ENCODE measurements around the gene WASL. TPM values are rescaled to one million over a fixed set of nuclear protein-coding genes. Genes with fewer than 3 reads are reported as not detected.

Gene WASL
- total and polyA plus RNA-seq, 2 of the 13 experiments (the other 11 are each of a cell fraction or from before 2014, with no cell fraction given): 7.9 to 12.8 TPM

- peak; percentile 89 for TF ChIP-seq ZHX2 (IDR thresholded peaks at IDR 0.05; ENCODE audit: low read depth)
- no peak for TF ChIP-seq ZHX2 (CRISPR knock-in tag; IDR thresholded peaks at IDR 0.05; ENCODE audit: borderline replicate concordance)
- TF ChIP-seq CEBPG (CRISPR knock-in tag; IDR thresholded peaks at IDR 0.05): no peak
- peak; percentile 26; the same call in 1 of the 2 replicates for TF ChIP-seq REPIN1 (CRISPR knock-in tag; IDR thresholded peaks at IDR 0.05; ENCODE audit: borderline replicate concordance, low read depth)
- no peak for TF ChIP-seq ZFYVE20 (CRISPR knock-in tag; IDR thresholded peaks at IDR 0.05; ENCODE audit: borderline replicate concordance, low read depth)
- no peak for TF ChIP-seq TEAD3 (CRISPR knock-in tag; optimal IDR thresholded peaks at IDR 0.05; ENCODE audit: borderline replicate concordance)
- TF ChIP-seq ELK4 (CRISPR knock-in tag; IDR thresholded peaks at IDR 0.05; ENCODE audit: borderline replicate concordance): peak; percentile 82; the same call in 1 of the 2 replicates
- TF ChIP-seq SAFB2 (CRISPR knock-in tag; IDR thresholded peaks at IDR 0.05; ENCODE audit: borderline replicate concordance, low read depth): peak; percentile 95
- TF ChIP-seq POLR2AphosphoS2 (IDR thresholded peaks at IDR 0.05; ENCODE audit: low read depth, low read length): no peak
- TF ChIP-seq, protein P1, sequence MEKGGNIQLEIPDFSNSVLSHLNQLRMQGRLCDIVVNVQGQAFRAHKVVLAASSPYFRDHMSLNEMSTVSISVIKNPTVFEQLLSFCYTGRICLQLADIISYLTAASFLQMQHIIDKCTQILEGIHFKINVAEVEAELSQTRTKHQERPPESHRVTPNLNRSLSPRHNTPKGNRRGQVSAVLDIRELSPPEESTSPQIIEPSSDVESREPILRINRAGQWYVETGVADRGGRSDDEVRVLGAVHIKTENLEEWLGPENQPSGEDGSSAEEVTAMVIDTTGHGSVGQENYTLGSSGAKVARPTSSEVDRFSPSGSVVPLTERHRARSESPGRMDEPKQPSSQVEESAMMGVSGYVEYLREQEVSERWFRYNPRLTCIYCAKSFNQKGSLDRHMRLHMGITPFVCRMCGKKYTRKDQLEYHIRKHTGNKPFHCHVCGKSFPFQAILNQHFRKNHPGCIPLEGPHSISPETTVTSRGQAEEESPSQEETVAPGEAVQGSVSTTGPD (CRISPR knock-in tag; IDR thresholded peaks at IDR 0.05): no peak
- TF ChIP-seq CCDC6 (CRISPR knock-in tag; IDR thresholded peaks at IDR 0.05): peak; percentile 95
- no peak for TF ChIP-seq ZSCAN25 (CRISPR knock-in tag; IDR thresholded peaks at IDR 0.05)
- TF ChIP-seq IKZF5 (CRISPR knock-in tag; IDR thresholded peaks at IDR 0.05): peak; percentile 70
- TF ChIP-seq ISL2 (CRISPR knock-in tag; IDR thresholded peaks at IDR 0.05): peak; percentile 85
- TF ChIP-seq FOSL2 (CRISPR knock-in tag; IDR thresholded peaks at IDR 0.05): peak; percentile 39; the same call in 1 of the 2 replicates
- TF ChIP-seq ZBTB3 (CRISPR knock-in tag; IDR thresholded peaks at IDR 0.05; ENCODE audit: borderline replicate concordance, low read depth): no peak; the same call in 1 of the 2 replicates
- TF ChIP-seq ZNF34 (CRISPR knock-in tag; IDR thresholded peaks at IDR 0.05; ENCODE audit: borderline replicate concordance): no peak
- 0 out of 2 replicates have a peak, but pooled peaks have one; percentile 63 for TF ChIP-seq PCBP1 (IDR thresholded peaks at IDR 0.05; ENCODE audit: borderline replicate concordance, low read depth, low read length)
- TF ChIP-seq ZNF17 (CRISPR knock-in tag; IDR thresholded peaks at IDR 0.05): no peak
- TF ChIP-seq ZSCAN31 (CRISPR knock-in tag; IDR thresholded peaks at IDR 0.05; ENCODE audit: low read depth): peak; percentile 72; the same call in 1 of the 2 replicates
Measured at GRCh38 chr7:123748734-123749536, at the start of gene WASL (continued).
